ENCODE data around the gene SPTB.

SPTB gene

GRCh38 chr14:64789696-64790095, 90.0 kb downstream of the SPTB start:
- DNase-seq (ENCODE audit: low spot score) = no peak

DNA sequence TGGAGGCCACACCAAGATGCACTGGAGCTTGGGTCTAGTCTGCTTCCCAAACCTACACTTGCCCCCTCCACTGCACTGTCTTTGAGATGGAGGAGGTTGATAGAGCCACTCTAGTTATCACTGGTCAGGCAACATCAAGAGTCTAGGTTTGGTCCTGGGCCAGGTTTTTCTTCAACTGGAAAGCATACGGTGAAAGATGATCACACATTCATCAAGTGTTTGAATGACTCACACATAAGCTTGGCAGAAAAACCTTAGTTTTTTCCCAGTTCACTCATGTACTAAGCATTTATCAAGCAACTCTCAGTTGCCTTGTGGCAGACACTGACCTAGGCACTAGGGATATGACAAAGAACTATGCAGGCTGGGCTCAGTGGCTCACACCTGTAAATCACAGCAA, 91.0 kb downstream of the SPTB start:
- no peak for DNase-seq (ENCODE audit: low spot score)

DNA sequence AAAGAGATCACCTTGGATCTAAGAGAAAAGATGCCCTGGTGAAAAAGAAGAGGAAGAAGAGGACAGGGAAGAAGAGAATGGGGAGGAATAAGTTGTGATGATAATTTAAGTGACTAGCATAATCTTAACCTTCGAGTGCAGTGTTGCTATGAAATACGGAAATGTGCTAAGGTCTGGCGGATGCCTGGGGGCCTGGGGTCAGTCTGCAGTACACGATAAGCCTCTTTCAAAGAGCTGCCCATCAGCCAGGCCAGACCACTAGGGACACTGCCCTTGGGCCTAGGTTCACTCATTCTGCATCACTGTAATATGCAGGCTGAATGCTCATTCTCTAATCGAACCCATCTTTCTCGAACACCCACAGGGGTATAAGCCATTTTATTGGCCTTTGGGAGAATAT, 92.1 kb downstream of the SPTB start:
- no peak for DNase-seq (ENCODE audit: low spot score)

DNA sequence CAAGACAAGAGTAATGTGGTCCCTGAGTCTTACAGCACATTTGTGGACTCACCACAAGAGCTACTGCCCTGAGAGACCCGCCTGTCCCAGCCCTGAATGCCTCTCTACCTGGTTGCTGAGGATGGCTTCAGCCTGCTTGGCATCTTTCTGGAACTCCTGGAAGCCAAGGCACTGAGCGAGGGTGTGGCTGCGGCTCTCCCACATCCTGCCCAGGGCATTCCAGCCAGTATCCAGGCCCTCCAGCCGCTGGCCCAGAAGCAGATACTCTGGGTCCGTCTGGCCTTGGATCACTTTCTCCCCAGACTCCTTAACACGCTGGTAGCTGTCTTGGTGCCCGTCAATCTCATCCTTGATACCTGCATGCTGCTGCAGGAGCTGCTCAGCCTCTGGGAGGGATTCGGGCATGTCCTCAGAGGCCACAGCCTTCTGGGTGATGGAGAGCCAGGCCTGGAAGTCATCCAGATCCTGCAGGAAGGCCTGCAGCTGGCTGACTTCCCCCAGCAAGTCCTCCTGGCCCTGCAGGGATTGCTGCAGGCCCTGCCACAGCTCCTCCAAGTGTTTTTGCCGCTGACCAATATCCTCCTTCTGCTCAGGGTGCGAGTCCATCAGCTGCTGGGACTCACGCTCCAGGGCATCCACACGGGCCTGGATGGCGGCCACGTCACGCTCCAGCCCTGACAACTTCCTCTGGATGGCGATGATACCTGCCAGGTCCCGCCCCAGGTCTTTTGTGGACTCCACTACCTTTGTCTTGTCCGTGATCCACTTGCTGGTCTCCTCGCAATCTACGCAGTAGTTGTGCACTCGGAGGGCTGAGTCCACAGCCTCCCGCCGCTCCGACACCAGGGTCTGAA, 93.2 kb downstream of the SPTB start:
- no peak for DNase-seq (ENCODE audit: low spot score)

DNA sequence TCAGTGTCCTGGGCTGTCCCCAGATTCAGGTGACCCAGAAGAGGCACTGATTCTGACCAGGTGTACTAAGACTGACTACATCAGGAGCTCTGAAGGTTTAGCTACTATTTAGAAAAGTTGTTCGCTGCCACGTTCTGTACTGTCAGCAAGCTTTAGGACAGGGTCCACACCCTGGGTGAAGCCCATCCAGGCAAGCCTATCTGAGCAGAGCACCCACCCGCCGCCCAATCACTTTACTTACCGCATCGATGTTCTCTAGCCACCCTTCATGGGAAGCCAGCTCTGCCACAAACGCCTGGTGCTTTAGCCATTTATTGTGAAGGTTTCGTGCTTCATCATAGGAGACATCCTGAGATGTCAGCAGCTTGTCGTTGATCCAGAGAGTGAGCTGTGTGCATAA, 95.7 kb downstream of the SPTB start:
- no peak for DNase-seq (ENCODE audit: low spot score)

- DNase-seq (ENCODE audit: low spot score) = no peak
These were observed 97.5 kb downstream of the SPTB start for GRCh38 chr14:64782196-64782595.

GRCh38 chr14:64779472-64779871, 100.2 kb downstream of the SPTB start:
- DNase-seq (ENCODE audit: low spot score) = no peak

DNA sequence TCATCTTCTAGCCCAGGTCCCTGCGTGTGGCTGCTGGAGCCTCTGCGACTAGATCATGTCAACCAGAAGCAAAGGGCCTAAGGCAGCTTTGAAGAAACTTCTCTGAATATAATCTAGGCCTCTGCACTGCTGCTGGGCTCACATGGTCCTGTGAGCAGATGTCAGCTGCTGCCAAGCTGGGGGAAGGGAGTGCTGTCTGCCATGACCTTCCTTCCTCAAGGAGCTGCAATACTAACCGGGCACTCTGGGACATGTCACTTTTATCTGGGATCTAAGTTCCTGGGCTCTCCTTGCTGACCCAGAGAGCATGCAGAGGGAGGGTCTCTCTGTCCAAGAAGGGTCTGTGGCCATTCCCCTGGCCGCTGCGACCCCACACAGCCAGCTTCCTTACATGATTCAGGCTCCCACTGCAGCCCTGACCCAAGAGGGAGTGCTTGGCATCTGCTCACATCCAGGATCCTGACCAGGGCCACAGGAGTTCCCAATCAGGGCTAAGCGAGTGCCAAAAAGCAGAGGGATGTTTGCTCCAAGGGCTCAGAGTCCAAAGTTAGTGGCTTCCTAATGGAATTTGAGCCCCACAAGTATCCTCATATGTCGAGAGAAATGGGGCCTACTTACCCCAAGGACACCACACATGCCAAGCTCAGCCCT, 101.5 kb downstream of the SPTB start:
- no peak for DNase-seq (ENCODE audit: low spot score)

- no peak for DNase-seq (ENCODE audit: low spot score)
These were observed 102.2 kb downstream of the SPTB start for GRCh38 chr14:64777461-64777860.

DNA sequence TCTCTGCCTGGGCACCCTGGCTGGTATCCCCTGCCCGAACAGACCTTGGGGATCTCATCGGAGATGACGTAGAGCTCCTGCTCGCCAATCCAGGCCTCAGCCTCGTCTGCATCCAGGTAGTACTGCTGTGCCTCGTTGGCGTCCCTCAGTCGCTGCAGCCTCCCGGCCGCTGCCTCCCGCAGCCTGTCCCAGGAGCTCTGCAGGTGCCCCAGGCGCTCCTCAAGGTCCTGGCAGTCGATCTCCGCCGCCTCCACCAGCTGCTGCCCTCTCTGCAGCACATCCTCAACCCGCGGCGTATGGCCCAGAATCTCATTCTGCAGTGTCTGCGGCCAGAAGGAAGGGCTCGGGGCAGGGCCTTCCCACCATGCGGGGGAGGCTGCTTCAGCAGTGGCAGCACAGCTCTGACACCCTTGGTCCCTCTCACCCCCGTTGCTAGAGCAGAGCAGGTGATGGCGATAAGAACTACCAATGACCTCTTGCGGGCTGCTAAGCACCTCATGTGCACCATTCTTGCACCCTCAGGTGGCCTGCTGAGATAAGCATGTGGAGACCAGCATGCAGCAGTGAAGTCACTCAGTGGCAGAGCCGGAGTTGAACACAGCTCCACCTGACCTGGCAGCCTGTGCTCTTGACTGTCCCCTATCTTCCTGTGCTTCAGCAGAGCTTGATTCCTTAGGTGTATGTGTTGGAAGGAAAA, 104.5 kb downstream of the SPTB start:
- no peak for DNase-seq (ENCODE audit: low spot score)

GRCh38 chr14:64774272-64774671, 105.4 kb downstream of the SPTB start:
- no peak for DNase-seq (ENCODE audit: low spot score)

DNA sequence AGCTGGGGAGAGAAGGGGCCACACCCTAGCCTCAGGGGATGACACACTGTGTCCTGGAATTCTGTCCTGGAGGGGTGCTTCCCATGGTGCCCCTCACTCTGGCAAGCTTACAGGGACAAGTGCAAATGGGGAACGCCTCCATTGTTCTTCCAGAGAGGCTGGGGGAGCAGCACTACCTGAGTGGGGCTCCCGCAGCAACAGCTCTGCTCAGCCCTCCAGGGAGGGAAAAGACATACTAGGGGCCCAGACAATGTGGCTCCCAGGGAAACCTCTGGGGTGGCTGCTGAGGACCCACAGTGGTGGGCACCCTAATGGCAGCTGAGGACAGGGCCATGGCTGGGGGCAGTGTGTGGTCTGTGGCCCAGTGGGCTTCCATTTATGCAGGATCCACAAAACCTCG, 106.1 kb downstream of the SPTB start:
- no peak for DNase-seq (ENCODE audit: low spot score)

GRCh38 chr14:64773046-64773445, 106.7 kb downstream of the SPTB start:
- no peak for DNase-seq (ENCODE audit: low spot score)

GRCh38 chr14:64772397-64772950, 107.2 kb downstream of the SPTB start:
- no peak for DNase-seq (ENCODE audit: low spot score)

GRCh38 chr14:64771161-64771560, 108.5 kb downstream of the SPTB start:
- no peak for DNase-seq (ENCODE audit: low spot score)

GRCh38 chr14:64770751-64771150, 109.0 kb downstream of the SPTB start:
- no peak for DNase-seq (ENCODE audit: low spot score)

DNA sequence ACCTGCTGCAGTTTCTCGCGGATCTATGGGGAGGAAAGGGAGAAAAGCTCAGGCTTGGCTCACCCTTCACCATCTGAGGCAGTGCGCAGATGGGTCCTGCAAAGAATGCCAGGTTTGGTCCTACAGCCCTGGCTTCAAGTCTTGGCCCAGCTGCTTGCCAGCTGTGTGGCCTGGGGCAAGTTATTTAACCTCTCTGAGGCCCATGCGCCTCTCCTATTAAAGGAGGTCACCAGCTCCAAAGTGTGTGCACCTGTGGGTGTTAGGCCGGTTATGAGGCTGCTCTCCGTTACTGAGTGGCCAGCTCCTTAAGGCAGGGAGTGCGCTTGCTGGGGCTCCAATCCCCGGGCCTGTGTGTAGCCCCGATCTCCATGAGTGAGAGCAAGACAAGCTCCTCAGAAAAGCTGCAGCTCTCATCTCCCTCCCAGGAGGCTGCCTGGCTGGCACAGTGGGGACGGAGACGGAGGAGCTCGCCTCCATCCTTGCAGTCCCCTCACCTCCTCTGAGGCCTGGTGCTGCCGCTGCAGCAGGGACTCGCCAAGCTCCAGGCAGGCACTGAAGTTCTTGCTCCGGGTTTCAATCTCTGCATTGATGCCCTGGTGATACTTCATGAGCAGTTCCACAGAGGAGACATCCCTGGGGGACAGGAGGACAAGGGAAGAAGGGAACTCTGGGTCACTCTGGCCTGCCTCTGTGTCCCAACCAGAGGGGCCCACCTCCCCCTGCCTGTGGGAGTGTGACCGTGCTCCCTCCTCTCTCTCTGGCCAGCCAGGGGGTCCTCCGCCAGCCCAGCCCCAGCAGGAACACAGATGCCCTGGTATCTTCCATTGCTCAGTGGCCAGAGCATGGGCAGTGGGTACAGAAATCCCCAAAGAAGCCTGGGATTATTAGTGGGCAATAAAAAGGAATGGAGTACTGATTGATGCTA, 110.3 kb downstream of the SPTB start:
- DNase-seq (ENCODE audit: low spot score) = no peak

DNA sequence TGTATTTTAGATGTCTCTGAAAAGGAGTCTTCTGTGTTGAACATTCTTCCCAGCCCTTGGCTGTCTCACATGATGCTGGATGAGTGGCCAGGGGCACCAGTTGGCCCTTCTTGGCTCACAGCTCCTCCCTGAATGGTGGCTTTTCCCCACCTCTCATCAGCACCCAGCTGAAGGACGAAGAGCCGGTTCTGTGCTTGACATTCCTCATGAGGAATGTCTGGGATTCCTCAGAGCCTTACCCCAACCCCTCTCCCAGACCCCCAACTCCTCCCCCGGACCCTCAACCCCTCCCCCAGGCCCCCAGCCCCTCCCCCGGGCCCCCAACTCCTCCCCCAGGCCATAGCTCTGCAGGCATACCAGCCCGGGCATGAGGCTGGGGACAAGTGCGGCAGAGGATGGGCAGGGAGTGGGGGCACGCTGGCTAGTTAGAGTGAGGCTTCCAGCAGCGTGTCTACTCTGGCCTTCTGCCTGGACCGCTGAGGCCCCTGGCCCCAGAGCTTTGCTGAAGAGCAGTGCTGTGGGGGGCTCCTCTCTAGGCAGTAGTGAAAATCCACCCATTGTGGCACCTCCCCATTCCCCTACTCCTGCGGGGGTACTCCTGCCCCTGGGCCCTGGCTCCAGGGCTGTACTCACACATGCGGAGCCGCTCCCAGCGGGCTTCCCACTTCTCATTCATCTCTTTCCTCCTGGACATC, 111.2 kb downstream of the SPTB start:
- DNase-seq (ENCODE audit: low spot score) = no peak

DNA sequence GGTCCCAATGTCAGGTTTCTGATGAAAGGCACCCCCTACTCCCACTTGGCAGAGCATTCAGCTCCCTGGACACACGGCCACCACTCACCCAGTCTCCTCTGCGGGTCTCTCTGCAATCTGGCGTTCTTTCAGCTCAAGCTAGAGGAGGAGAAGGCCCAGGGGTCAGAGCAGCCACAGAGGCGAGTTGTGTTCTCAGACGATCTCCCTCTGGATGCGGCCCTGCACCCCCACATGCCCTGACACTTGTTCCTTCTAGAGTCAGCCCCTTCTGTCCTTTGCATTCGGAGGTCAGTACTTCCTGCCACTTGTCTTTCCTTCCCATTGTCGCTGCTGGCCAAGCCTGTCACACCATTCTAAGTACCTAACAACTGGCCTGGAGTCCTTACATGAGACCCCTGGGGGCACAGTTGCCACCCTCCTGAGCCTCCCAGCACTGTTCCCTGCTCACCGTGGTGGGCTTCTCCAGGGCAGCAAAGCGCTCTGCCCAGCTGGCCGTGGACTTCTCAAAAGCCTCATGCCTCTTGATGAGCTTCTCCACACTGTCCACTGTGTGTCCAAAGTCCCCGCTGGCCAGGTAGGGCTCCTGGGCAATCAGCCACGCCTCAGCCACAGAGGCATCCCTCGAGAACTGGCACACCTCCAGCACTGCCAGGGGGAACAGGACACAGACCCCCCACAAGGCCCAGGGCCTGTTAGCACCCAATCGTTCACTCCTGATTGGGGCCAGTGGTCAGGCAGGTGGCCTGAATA, 112.3 kb downstream of the SPTB start:
- DNase-seq (ENCODE audit: low spot score) = no peak

DNA sequence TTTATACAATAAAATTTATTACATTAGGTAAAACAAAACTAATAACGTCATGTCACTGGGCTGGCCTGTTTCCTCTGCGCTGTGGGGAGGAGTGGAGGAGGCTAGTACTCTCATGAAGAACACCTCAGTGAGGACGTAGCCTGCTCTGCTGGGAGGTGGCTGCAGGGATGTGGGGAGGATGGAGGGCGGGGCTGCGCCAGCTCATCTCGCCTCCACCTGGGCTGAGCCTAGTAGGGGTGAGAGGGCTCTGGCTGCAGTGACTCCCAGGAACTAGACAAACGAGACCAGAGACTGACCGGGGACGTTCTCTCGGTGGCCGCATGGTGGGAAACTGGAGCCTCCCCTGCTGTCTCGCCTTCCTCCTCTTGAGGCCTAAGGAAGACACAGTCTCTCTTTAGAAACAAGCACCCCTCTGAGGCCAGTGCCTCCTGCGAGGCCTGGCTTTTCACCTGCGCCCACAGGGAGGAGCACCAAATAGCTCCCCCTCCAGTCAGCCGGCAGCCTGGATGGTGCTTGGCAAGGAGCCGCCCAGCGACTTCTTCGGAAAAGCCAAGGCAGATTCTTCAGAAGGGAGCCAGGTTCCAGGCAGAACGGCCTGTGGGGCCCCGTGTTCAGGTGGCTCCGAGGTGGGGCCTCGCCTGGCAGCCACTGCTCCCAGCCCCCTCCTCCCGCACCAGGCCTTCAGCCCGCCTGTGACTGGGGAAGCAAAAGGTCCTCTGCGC, 113.1 kb downstream of the SPTB start:
- DNase-seq (ENCODE audit: low spot score) = no peak
